Endodermal cell (in vitro differentiated cells): ENCODE results near the gene METAP1. TPM values are rescaled to one million over a fixed set of nuclear protein-coding genes. Genes with fewer than 3 reads are reported as not detected.
"Not testable (repeated sequence)": the region's sequence is repeated elsewhere in the genome, so short reads cannot be mapped to it uniquely, and the experiment has no call there.

Experiments used
- DNase-seq: peaks from one replicate; pipeline ENCODE4 v3.0.0-alpha.2; 2017
- H3K27ac ChIP-seq: 2 replicates; pipeline ENCODE4 v1.5.1; 2013; ENCODE audit warnings: mild to moderate bottlenecking, low read depth, low read length, moderate library complexity
- H3K27me3 ChIP-seq: 2 replicates; pipeline ENCODE4 v1.6.1; 2013; ENCODE audit warnings: mild to moderate bottlenecking, low read length, moderate library complexity; ENCODE audit not compliant: insufficient read depth, control insufficient read depth, poor library complexity, severe bottlenecking
- H3K36me3 ChIP-seq: 2 replicates; pipeline ENCODE4 v1.7.0; 2013; ENCODE audit warnings: mild to moderate bottlenecking, low read length, moderate library complexity; ENCODE audit not compliant: control insufficient read depth, insufficient read depth
- H3K4me1 ChIP-seq: one replicate; pipeline ENCODE4 v1.7.0; 2013; ENCODE audit warnings: low read length; ENCODE audit not compliant: control insufficient read depth, insufficient read depth
- H3K4me3 ChIP-seq: 2 replicates; pipeline ENCODE4 v1.5.1; 2013; ENCODE audit warnings: mild to moderate bottlenecking, low read length, moderate library complexity
- H3K9ac ChIP-seq: 2 replicates; pipeline ENCODE4 v1.6.1; 2013; ENCODE audit warnings: mild to moderate bottlenecking, low read length, moderate library complexity; ENCODE audit not compliant: poor library complexity, severe bottlenecking; ENCODE audit errors: extremely low read depth
- H3K9me3 ChIP-seq: 2 replicates; pipeline ENCODE4 v1.6.1; 2013; ENCODE audit warnings: mild to moderate bottlenecking, low read length, moderate library complexity; ENCODE audit not compliant: control insufficient read depth
- H3K27ac Mint-ChIP-seq: 2 replicates; pipeline ENCODE4 v1.8.0; 2020; ENCODE audit warnings: mixed read lengths
- H3K27me3 Mint-ChIP-seq: 2 replicates; pipeline ENCODE4 v1.8.0; 2021; ENCODE audit warnings: mild to moderate bottlenecking, mixed read lengths; ENCODE audit not compliant: insufficient read depth
- H3K36me3 Mint-ChIP-seq: 2 replicates; pipeline ENCODE4 v1.8.0; 2020; ENCODE audit warnings: low read depth, mixed read lengths
- H3K4me1 Mint-ChIP-seq: 2 replicates; pipeline ENCODE4 v1.8.0; 2020; ENCODE audit warnings: mixed read lengths
- H3K4me3 Mint-ChIP-seq: 2 replicates; pipeline ENCODE4 v1.8.0; 2020; ENCODE audit warnings: mild to moderate bottlenecking, moderate library complexity, mixed read lengths
- H3K9me3 Mint-ChIP-seq: 2 replicates; pipeline ENCODE4 v1.8.0; 2020; ENCODE audit warnings: mild to moderate bottlenecking, mixed read lengths
- CTCF ChIP-seq: fragments of 200-600 bp; sonication (generic); conservative IDR thresholded peaks from 2 replicates; pipeline ENCODE4 v1.5.0; 2021; ENCODE audit warnings: antibody characterized with exemption, mild to moderate bottlenecking
- WGBS, 2 experiments: methylation state at CpG; one replicate each; pipeline versions ENCODE4 v1.1.5 to v1.1.7; 2013; ENCODE audit warnings: missing lambda C conversion rate in 2 of 2, mixed read lengths in 1 of 2; ENCODE audit not compliant: insufficient coverage in 1 of 2, insufficient read length in 1 of 2; 5-methylcytosine and 5-hydroxymethylcytosine counted together
- total RNA-seq, 2 donors: library from RNA; stranded (reverse); fragmentation: NEBNext Ultra II Directional in 1 of 2; extraction: Animal tissue kit (Norgen Biotek cat#: 25700) in 1 of 2; gene quantifications; 2 replicates in 1 of 2; 3 replicates in 1 of 2; pipeline ENCODE4 v1.2.1, GENCODE V29; 2021

METAP1 gene
- total RNA-seq, 2 donors from 2014 or later, result 51.0 to 53.0 TPM

GRCh38 chr4:99059550-99059949 is 64.0 kb downstream of the METAP1 start:
- Mint-ChIP-seq H3K9me3 (no peaks in the 10 kb centered on the region), H3K27ac (peak overlapping the region; percentile 79), H3K27me3 (no peaks in the 10 kb centered on the region), H3K4me1 (peaks cover 6% of the 10 kb centered on the region), H3K36me3 (peaks cover 56% of the 10 kb centered on the region), H3K4me3 (no peak overlapping the region)
- Histone ChIP-seq H3K9ac (no peak overlapping the region), H3K36me3 (peaks cover 55% of the 10 kb centered on the region), H3K27me3 (no peaks in the 10 kb centered on the region), H3K27ac (no peak overlapping the region), H3K9me3 (no peaks in the 10 kb centered on the region), H3K4me1 (no peaks in the 10 kb centered on the region), H3K4me3 (no peak overlapping the region)
- WGBS, 2 experiments, result 100% methylated on average over 1 of the region's 1 CpG
- TF ChIP-seq CTCF, result no peak
- no peak for DNase-seq

GRCh38 chr4:99061048-99061700 is 65.7 kb downstream of the METAP1 start:
- peaks cover 4% of the 10 kb centered on the region for H3K4me1 Mint-ChIP-seq

GRCh38 chr4:99062120-99062519 is 66.6 kb downstream of the METAP1 start:
- Mint-ChIP-seq H3K9me3 (peaks cover 2% of the 10 kb centered on the region), H3K27ac (no peak overlapping the region), H3K36me3 (peaks cover 68% of the 10 kb centered on the region), H3K4me3 (no peak overlapping the region), H3K27me3 (no peaks in the 10 kb centered on the region), H3K4me1 (peaks cover 4% of the 10 kb centered on the region)
- TF ChIP-seq CTCF, result no peak
- no peaks in the 10 kb centered on the region for H3K4me1 ChIP-seq
- H3K27me3 ChIP-seq, result no peaks in the 10 kb centered on the region
- H3K4me3 ChIP-seq, result no peak overlapping the region
- 60 to 89% methylated on average over 1 to 4 of the region's 4 CpGs for WGBS, 2 experiments
- no peak for DNase-seq
- no peaks in the 10 kb centered on the region for H3K9me3 ChIP-seq
- H3K27ac ChIP-seq, result no peak overlapping the region
- no peak overlapping the region for H3K9ac ChIP-seq
- H3K36me3 ChIP-seq, result peaks cover 63% of the 10 kb centered on the region

More at GRCh38 chr4:99061048-99061700, 65.7 kb downstream of the METAP1 start:
- H3K9me3 Mint-ChIP-seq, result peaks cover 2% of the 10 kb centered on the region
- no peak overlapping the region for H3K4me3 ChIP-seq
- 93 to 95% methylated on average over 6 to 8 of the region's 8 CpGs for WGBS, 2 experiments
- H3K27me3 ChIP-seq, result no peaks in the 10 kb centered on the region
- peaks cover 58% of the 10 kb centered on the region for H3K36me3 ChIP-seq
- DNase-seq, result no peak
- H3K9ac ChIP-seq, result no peak overlapping the region
- H3K27me3 Mint-ChIP-seq, result no peaks in the 10 kb centered on the region
- peaks cover 62% of the 10 kb centered on the region for H3K36me3 Mint-ChIP-seq
- peak overlapping the region; percentile 58 for H3K27ac Mint-ChIP-seq
- TF ChIP-seq CTCF, result no peak
- no peaks in the 10 kb centered on the region for H3K9me3 ChIP-seq
- H3K4me3 Mint-ChIP-seq, result no peak overlapping the region
- no peaks in the 10 kb centered on the region for H3K4me1 ChIP-seq
- no peak overlapping the region for H3K27ac ChIP-seq

- not testable (repeated sequence) for H3K9me3 ChIP-seq, H3K27ac Mint-ChIP-seq, H3K4me1 Mint-ChIP-seq, H3K4me3 ChIP-seq, H3K27ac ChIP-seq, H3K27me3 ChIP-seq, H3K27me3 Mint-ChIP-seq, H3K4me1 ChIP-seq, H3K9me3 Mint-ChIP-seq, H3K9ac ChIP-seq, H3K4me3 Mint-ChIP-seq, DNase-seq
- H3K36me3 Mint-ChIP-seq, result peaks cover 57% of the 10 kb centered on the region
- no CpG with 5 or more reads among the region's 2 CpGs for WGBS, 2 experiments
- peaks cover 44% of the 10 kb centered on the region for H3K36me3 ChIP-seq
Observed at GRCh38 chr4:99065521-99065920, 70.0 kb downstream of the METAP1 start.
